Measurements from ENCODE around the gene TPPP.

DNA sequence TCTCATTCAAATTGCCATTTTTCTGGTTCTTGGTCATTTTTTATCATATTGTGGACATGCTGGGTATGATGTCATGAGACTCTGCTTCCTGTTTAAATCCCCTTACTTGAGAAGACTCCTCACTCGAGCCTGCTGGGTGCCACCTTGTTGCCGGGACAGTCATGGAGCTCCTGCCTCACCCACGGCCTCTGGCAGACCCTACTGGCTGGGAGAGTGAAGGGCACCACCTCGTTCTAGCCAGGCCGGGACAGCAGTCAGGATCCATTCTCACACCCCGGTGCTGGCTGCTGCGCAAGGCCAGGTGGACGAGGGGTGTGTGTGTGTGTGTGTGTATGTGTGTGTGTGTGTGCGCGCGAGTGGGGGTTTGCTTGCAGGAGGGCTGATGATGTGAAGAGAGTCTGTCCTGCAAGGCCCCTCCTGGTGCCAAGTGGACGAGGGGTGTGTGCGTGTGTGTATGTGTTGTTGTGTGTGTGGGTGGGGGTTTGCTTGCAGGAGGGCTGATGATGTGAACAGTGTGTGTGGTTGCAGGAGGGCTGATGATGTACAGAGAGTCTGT is 76.6 kb downstream of the TPPP start:
- TF ChIP-seq TARDBP (IDR thresholded peaks at IDR 0.05) (no peak), SUZ12 (IDR thresholded peaks at IDR 0.05) (no peak), SP1 (IDR thresholded peaks at IDR 0.05) (no peak), LEF1 (IDR thresholded peaks at IDR 0.05; ENCODE audit: borderline replicate concordance) (no peak), FOXM1 (IDR thresholded peaks at IDR 0.05; ENCODE audit: borderline replicate concordance) (no peak), NFRKB (IDR thresholded peaks at IDR 0.05) (no peak), CTBP1 (IDR thresholded peaks at IDR 0.05; ENCODE audit: borderline replicate concordance) (no peak), ELF4 (IDR thresholded peaks at IDR 0.05) (no peak), L3MBTL2 (conservative IDR thresholded peaks at IDR 0.05) (no peak), FOXA1 (IDR thresholded peaks at IDR 0.05) (no peak)
- TF ChIP-seq, protein P1, sequence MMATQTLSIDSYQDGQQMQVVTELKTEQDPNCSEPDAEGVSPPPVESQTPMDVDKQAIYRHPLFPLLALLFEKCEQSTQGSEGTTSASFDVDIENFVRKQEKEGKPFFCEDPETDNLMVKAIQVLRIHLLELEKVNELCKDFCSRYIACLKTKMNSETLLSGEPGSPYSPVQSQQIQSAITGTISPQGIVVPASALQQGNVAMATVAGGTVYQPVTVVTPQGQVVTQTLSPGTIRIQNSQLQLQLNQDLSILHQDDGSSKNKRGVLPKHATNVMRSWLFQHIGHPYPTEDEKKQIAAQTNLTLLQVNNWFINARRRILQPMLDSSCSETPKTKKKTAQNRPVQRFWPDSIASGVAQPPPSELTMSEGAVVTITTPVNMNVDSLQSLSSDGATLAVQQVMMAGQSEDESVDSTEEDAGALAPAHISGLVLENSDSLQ (IDR thresholded peaks at IDR 0.05), result no peak

Data from HEK293T (cell line).